ENCODE measurements around the gene LRMDA. TPM values are rescaled to one million over a fixed set of nuclear protein-coding genes. Genes with fewer than 3 reads are reported as not detected.

LRMDA gene
- total RNA-seq, 1 experiment from 2014 or later, result 7.9 TPM

DNA sequence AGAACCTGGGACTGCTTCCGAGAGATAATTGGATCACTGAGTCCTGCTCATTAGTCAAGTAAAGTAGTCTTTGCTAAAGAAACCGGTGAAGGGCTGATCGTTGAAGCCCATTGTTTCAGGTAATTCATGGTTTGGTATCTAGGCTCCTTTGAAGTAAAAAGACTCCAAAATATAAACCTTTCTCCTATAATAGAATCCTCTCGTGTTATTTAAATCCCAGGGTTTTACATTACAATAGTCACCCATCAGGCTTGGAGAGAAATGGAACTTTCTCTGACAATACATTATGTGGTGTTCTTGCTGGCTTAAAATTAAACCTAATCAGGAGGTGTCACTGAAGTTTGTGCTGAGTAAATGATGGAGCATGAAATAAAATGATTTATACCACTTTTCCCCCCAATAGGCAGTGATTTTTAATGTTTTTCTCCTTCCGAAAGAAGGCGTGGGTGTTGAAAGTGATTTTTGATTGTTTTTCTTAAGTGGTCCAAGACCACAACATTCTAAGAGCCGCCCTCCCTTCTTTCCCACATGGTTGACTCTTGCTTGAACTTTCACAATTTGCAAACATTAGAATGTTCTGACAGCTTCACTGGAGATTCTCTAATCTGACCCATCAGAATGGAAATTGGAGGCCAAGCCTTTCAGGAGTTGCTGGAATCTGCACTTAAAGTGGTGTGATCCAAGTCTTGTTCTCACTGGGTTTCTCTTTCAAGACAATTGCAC lies 44.2 kb downstream of the LRMDA start:
- no peak for DNase-seq (ENCODE audit: low read depth)

DNA sequence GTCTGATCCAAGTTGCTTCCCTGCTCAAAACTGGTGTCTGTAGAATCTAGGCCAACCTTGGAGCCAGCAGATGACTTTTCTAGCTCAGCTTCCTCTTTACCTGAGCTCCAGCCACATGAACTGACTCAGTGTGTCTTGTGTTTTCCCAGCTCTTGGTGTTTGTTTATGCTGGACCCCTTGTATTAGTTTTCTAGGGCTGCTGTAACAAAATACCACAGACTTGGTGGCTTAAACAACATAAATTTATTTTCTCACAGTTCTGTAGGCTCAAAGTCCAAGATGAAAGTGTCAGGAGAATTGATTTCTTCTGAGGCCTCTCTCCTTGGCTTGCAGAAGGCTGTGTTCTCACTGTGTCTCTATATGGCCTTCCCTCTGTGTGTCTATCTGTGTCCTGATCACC lies 45.1 kb downstream of the LRMDA start:
- no peak for DNase-seq (ENCODE audit: low read depth)

DNA sequence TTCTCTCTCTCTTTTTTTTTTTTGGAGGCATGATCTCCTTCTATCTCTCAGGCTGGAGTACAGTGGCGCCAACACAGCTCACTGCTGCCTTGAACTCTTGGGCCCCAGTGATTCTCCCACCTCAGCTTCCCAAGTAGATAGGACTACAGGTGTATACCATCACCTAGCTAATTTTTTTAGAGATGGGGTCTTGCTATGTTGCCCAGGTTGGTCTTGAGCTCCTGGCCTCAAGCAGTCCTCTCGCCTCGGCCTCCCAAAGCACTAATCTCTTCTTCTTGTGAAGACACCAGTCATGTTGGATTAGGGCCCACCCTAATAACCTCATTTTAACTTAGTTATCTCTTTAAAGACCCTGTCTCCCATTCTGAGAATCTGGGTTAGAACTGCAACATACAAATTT lies 45.6 kb downstream of the LRMDA start:
- DNase-seq (ENCODE audit: low read depth), result no peak

DNA sequence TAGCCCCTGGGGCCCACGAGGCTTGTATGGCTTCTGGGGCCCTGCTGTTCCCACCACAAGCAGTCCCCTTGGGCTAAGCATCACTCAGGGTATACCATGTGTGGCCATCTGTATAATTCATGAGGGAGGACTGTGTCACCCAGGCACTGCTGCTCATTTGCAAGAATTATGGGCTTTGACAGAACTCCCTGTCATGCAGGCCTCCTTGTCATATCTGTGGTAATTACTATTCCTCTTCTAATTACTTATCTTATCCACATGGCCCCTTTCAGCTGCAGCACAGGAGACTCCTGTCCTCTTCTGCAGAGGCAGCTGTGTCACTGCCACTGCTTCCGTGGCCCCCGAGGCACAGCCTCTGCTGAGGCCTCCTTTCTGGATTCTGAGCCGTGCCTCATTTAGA lies 46.3 kb downstream of the LRMDA start:
- no peak for DNase-seq (ENCODE audit: low read depth)

DNA sequence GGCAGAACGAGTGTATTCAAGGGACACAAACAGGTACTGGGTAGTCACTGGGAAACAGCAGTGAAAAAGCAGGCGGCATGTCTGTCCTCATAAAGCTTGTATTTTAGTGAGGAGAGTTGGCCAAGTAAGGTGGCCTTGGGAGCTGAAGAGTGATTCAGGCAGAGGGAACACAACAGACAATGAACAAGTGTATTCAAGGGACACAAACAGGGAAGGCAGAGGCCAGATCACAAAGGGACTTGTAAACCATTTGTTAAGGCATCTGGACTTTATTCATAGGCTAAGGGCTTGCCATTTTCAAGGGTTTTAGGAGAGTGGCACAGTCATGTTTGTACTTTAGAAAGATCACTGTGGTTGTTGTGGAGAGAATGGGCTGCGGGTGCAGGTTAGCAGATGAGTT lies 49.0 kb downstream of the LRMDA start:
- DNase-seq (ENCODE audit: low read depth), result no peak

DNA sequence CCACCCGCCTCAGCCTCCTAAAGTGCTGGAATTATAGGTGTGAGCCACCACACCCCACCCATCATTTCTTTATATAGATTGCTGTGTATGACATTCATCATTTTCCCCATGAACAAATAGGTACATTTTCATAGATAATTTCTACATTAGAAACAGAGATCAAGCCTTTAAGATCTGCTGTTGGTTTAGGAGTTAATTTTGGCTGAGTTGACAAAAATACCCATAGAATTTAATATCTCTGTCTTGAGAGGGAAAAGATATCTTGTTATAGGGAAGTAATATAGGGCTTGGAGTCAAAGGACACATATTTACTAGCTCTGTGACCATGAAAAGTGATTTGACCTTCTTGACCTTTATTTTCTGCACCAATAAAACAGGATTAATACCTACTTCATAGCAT lies 51.8 kb downstream of the LRMDA start:
- no peak for DNase-seq (ENCODE audit: low read depth)

DNA sequence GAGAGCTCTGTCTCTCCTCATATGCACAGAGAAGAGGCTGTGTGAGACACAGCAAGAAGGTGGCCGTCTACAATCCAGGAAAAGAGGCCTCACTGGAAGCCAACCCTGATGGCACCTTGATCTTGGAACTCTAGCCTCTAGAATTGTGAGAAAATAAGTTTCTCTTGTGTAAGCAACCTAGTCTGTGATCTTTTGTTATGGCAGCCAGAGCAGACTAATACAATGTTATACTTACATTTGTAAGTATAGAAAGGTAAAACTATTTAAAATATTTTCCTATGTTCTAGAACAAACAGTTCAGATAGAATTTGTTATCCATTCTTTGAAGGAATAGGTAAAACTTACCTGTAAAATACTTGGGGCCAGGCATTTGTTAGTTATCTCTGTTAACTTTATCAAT lies 53.3 kb downstream of the LRMDA start:
- DNase-seq (ENCODE audit: low read depth), result no peak

DNA sequence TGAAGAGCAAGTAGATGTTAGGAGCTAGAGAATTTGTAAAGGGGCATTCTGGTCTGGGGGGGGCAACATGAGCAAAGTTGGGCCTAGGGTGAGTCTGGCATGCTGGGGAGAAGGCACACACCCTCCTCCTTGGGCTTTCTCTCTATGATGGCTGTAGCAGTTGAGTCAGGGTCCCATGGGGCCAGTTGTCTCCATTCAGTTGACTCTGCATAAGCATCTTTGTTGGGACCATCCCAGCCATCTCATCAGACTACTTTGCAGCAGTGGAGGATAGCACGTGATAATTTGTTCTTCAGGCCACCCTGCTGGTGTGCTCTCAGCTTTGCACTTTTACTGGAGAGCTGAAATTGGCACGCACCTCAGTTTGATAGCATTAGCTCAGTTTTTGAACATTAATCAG lies 55.2 kb downstream of the LRMDA start:
- no peak for DNase-seq (ENCODE audit: low read depth)

DNA sequence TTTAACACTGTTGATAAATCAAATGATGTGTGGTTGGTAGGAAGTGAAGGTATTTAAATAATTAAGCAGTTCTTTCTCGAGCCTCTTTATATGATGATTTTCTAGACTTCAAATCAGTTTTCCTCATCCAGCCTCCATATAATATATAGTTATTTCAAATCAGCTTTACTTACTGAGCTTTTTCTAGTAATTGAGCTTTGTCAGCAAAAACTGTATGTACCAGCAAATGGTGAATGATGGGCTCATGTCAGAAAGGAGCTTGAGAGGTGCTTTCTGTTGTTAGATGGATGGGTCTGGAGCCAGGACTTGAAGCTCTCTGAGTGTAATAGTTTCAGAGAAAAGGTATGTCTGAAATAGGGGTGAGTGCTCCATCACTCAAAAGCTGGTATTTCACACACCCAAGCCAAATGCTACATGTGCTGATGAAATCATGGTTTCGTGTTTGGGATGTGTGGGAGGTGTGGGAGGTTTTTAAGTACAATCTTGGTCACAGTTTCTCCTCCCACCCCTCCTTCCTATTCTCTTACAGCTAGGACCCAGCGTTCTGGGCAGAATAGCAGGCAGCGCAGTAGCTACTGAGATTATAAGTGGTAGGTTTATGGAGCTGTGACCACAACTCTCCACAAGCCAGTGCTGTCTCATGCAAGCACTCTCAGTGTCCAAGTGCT lies 55.8 kb downstream of the LRMDA start:
- DNase-seq (ENCODE audit: low read depth), result no peak

DNA sequence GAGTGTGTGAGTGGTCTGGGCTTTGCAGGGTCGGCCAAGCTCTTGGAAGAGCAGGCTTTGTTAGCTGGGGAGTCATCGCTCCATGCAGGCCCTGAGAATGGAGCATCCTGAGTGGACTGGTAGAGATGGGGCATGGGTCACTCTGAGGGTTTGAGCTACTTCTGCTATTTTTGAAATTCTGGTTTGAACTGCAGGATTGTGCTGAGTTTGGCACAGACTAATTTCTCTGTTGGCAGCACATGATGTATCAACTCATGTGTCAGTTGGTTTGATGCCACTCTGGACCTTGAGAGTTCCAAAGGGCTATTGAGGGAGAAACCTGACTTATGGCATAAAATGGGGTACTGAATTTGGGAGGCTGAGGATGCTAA lies 56.3 kb downstream of the LRMDA start:
- DNase-seq (ENCODE audit: low read depth), result no peak

DNA sequence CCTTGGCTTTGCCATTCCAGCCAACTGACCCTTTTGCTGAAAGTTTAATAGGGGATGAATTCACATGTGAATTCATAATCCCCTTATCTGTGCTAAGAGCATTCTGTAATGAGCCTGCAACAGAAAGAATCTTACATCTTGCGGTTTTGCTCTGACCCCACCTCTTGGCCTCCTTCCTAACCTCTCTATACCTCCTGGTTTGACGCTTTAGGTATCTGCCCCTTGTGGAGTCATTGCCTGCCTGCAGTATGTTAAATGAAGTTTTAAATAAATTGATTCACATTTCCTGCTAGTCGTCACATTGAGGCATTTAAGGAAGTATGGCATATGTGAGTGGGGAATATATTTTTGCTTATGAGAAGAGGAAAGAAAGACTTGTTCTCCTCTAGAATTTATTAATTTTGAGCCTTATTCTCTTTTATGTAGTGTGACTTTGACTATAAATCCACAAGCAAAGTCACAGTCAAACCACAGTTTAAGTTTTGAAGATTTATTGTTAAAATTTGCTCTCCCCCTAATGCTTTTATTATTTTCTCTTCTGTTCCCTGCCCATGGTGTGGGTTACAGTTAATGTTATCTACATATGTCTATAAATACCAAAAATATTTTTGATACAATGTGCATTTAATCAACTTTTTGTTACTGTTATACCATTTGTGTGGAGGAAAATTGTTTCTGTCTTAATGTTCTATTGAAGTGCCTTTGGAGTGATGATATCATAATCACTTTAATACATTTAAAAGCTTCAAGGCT lies 60.9 kb downstream of the LRMDA start:
- DNase-seq (ENCODE audit: low read depth), result peak; percentile 28

DNA sequence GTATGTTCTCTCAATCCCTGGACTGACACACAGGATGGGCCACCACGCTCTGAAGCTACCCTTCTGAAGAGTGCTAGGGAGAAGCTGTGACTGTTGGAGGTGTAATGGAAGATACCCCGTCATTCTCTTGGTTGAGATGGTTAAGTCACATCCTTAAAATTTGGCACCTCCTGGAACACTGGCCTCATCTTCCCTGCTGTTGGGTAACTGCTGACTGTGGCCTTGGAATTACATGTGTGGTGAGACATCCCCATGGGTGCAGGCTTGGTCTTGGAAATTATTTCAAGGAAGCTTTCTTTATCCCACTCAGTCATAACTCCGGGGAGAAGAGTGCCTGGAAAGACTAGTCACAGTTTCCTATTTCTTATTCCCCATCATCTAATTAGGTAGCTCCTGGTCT lies 62.0 kb downstream of the LRMDA start:
- DNase-seq (ENCODE audit: low read depth), result no peak

DNA sequence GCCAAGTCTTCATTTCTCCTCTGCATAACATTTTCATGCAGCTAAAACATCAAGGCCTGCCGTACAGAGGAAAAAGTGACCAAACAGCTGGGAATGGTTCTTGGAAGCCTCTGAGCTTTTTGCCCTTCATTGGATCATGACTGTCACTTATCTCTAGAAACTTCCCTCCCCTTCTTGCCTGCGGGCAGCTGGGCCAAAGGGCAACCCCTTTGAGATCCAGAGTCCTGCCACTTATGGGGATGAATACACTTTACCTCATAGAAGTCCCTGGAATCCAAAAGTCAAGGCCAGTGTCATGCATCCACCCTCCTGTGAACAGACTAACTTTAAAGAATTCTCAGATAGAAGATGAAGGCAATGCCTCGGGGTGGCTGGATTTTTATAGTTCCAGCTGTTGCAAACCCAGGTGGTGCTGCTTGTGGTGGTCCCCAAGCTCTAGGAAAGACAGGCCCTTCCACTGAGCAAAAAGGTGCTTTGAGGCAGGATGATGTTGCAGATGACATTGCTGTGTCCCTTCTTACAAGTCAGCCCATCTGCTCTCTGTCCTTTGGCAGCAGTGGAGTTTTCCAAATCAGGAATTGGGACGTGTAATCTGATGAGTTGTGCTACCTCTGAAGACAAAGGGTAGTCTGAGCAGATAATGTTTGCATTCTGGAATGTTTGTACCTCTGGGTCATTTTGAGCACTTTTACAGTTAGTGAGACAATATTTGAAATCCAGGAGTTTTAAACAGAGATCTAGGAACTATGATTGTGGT lies 64.2 kb downstream of the LRMDA start:
- no peak for DNase-seq (ENCODE audit: low read depth)

DNA sequence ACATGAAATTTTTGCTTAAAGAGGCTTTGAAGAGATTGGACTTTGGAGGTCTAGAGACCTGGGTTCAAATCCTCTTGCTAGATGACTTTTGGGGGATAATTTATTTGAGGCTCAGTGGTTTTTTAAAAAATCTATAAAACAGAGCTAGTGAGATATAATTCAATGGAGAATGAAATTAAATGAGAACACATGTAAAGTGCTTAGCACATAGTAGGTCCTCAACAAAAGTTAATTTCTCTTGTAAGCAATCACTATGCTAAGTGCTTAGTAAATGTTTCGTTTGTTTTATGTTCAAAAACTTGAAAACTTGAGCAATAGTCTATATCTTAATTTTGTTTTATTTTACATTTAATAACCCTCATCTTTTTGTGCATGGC lies 64.8 kb downstream of the LRMDA start:
- DNase-seq (ENCODE audit: low read depth), result no peak

DNA sequence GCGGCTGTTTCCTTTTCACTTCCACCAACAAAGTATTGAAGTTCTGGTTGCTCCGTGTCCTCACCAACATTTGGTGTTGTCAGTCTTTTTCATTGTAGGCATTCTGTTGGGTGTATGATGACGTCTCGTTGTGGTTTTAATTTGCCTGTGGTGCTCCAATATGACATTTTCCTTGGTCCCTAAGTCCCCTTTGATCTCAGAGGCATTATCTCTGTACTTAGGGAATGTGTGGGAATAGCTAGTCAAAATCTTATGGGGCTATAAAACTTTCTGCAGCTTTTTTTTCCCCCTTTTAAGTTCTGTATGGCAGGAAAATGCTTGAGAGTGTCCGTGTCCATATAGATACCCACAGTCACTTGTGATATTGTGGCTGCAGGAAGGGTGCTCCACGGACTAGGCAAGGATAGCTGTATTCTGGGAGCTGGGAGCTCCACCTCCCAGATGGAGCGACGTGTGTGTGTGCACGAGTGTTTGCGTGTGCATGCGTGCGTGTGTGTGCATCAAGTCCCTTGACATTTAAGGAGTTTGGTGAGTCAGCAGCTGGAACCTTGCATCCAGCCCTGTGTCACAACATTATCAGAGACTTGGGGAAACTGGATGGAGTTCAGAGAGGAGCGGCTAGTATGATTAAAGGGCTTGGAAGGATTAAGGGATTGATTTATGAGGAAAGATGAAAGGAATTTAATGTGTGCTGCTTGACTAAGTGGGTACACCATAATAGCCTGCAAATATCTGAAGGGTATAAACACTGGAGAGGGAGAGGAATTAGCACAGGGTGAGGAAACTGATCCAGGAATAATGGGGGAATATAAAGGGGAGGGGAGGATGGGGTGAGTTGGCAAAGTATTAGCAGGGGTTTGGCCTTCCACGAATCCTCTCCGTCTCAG lies 66.8 kb downstream of the LRMDA start:
- peak; percentile 44 for DNase-seq (ENCODE audit: low read depth)

DNA sequence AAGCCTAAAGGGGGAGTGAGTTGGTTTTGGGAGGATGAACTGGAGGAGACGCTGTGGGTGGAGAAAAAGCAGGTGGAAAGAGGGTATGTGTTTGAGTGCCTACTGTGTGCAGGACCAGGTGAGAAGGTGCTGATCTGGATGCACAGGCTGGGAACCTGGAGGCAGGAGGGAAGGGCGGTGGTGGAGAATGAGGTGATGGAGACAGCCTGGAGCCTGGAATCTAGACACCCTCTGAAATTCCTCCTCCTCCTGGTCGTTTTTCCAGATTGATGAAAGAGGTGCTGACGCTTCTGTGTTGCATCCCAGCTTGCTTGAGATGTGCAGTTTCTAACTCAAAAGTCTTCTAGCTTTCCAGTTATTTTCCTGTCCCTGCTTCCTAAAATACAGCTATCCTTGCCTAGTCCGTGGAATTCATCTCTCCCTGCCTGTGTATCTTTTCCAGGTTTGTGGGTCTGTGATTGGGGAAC lies 67.5 kb downstream of the LRMDA start:
- DNase-seq (ENCODE audit: low read depth), result no peak

DNA sequence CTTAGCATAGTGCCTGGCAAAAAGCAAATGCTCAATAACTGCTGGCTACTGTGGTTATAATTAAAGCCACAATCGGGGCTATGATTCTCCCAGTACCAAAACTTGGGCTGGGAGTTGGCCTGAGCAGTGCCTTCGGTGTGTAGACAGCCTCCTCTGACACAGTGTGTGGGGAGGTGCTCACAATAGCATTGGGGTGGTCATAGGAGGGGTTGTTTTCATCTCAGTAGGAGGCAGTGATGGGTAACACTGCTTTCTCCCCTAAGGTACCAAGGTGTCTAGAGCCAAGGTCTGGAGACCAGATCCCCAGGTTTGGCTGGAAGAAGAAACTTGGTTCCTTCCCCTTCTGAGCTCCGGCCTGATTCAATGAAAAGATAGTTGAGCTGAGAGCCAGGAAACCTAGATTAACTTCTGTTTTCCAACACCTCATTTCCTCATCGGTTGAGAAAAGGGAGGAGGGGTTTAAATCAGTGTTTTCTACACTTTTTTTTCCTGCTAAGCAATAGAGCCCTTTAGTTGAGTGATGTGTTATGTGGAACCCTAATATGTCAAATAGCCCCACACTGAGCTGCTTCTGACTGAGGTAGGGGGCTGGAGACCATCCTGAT lies 68.2 kb downstream of the LRMDA start:
- no peak for DNase-seq (ENCODE audit: low read depth)

DNA sequence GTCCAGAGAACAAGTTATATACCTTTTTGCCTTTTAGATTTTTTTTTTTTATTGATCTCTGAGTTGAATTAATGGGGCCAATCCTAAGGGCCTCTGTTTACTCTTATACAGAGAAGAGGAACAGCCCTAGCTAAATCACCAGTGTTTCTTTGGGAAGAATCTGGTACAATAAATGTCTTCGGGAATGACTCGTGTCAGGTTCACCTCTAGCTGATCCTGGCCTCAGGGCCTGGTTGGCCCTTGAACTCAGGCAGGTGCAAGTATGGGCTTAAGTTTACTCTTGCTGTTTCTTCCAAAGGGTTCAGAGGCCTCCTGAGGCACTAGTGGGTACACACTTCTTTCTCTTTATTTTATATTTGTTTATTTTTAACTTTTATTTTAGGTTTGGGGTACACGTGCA lies 71.0 kb downstream of the LRMDA start:
- DNase-seq (ENCODE audit: low read depth), result no peak

DNA sequence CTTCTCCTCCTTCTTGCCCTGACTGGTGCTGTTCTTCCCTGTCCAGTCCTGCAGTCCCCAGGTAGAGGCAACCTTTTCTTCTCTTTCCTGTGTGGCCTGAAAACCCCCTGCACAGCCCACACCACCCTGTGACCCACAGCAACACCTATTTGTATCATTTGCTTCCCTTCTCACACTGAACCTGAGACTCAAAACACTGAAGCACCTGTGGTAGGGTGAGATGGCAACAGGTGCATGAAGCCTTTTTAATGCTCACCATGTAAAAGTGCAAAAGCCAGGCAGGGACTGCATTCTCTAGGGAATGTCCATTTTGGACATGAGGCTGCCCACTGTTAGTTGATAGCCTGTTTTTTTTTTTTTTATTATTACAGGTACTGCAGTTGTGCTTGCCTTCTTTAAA lies 71.4 kb downstream of the LRMDA start:
- no peak for DNase-seq (ENCODE audit: low read depth)

DNA sequence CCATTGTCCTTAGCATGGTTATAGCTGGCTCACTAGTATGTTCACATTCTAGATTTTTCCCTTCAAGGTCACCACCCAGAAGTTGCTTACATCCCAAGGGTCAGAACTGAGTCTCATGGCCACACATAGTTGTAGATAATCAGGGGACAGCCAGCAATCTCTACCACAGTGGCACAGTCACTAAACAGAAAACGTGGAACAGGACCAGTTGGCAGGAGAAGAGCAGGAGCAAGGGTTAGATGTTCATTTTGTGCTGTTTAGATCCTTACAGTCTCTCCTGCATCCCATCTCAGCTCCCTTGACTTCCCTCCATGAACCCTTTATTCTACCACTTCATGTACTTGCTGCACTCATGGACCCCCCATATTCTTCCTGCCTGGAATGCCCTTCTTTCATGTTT lies 73.9 kb downstream of the LRMDA start:
- no peak for DNase-seq (ENCODE audit: low read depth)

Data from RPMI7951 (cell line).